HUES64 (cell line): ENCODE results near the gene MGAT4A.

Experiments used
- H3K27ac ChIP-seq: 2 replicates; pipeline ENCODE4 v1.7.0; 2013; ENCODE audit warnings: low read depth, low read length, inconsistent platforms
- H3K27me3 ChIP-seq: 2 replicates; pipeline ENCODE4 v1.6.1; 2013; ENCODE audit warnings: mild to moderate bottlenecking, low read length; ENCODE audit not compliant: insufficient read depth
- H3K36me3 ChIP-seq: 2 replicates; pipeline ENCODE4 v1.6.1; 2013; ENCODE audit warnings: mild to moderate bottlenecking, low read length; ENCODE audit not compliant: insufficient read depth
- H3K4me1 ChIP-seq: 2 replicates; pipeline ENCODE4 v1.6.1; 2013; ENCODE audit warnings: mild to moderate bottlenecking, low read length, moderate library complexity; ENCODE audit not compliant: insufficient read depth
- H3K4me3 ChIP-seq: 2 replicates; pipeline ENCODE4 v1.5.1; 2013; ENCODE audit warnings: mild to moderate bottlenecking, low read length, moderate library complexity
- H3K9ac ChIP-seq: 2 replicates; pipeline ENCODE4 v1.6.1; 2013; ENCODE audit warnings: mild to moderate bottlenecking, low read depth, low read length
- H3K9me3 ChIP-seq: 2 replicates; pipeline ENCODE4 v1.6.1; 2013; ENCODE audit warnings: low read depth, low read length; ENCODE audit not compliant: insufficient read depth
- WGBS: fragments of 150-250, 120-280 bp; methylation state at CpG from one replicate; pipeline ENCODE4 v1.1.7; 2013; ENCODE audit warnings: missing lambda C conversion rate; 5-methylcytosine and 5-hydroxymethylcytosine counted together

MGAT4A gene

DNA sequence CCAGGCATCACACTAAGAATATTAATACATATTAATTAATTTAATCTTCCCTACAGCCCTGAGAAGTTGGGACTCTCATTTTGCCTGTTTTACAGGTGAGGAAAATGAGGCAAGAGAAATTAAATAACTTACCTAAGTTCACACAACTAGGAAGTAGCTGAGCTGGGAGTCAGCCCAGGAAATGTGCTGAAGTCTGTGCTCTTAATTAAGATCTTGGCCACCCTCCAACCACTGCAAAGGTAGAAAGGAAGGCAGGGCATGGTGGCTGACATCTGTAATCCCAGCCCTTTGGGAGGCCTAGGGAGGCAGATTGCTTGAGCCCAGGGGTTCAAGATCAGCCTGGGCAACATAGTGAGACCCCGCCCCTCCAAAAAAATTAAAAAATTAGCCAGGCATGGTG lies 12.9 kb upstream of the MGAT4A start:
- no peaks in the 10 kb centered on the region for H3K36me3 ChIP-seq
- WGBS = 96% methylated on average over 1 of the region's 1 CpG
- 0 out of 2 replicates have a peak, but pooled peaks cover 3% of the 10 kb centered on the region for H3K4me1 ChIP-seq
- H3K9ac ChIP-seq = no peak overlapping the region
- no peak overlapping the region for H3K4me3 ChIP-seq
- H3K27ac ChIP-seq = no peak overlapping the region
- no peaks in the 10 kb centered on the region for H3K27me3 ChIP-seq
- H3K9me3 ChIP-seq = no peaks in the 10 kb centered on the region

- Histone ChIP-seq H3K4me3 (no peak overlapping the region), H3K9ac (no peak overlapping the region), H3K4me1 (no peaks in the 10 kb centered on the region), H3K36me3 (no peaks in the 10 kb centered on the region), H3K27me3 (peaks cover 5% of the 10 kb centered on the region; the same call in 1 of the 2 replicates), H3K9me3 (no peaks in the 10 kb centered on the region), H3K27ac (no peak overlapping the region)
Observed at GRCh38 chr2:98739020-98739419, 8.1 kb upstream of the MGAT4A start.

GRCh38 chr2:98738304-98738703 lies 7.4 kb upstream of the MGAT4A start:
- Histone ChIP-seq H3K4me1 (no peaks in the 10 kb centered on the region), H3K9ac (no peak overlapping the region), H3K9me3 (no peaks in the 10 kb centered on the region), H3K4me3 (no peak overlapping the region), H3K36me3 (no peaks in the 10 kb centered on the region), H3K27ac (no peak overlapping the region), H3K27me3 (peaks cover 8% of the 10 kb centered on the region)
- 88% methylated on average over 3 of the region's 3 CpGs for WGBS

- no peak overlapping the region for H3K27ac ChIP-seq
- H3K9me3 ChIP-seq = no peaks in the 10 kb centered on the region
- H3K27me3 ChIP-seq = peaks cover 12% of the 10 kb centered on the region
- no peak overlapping the region for H3K9ac ChIP-seq
- H3K4me1 ChIP-seq = no peaks in the 10 kb centered on the region
- H3K4me3 ChIP-seq = no peak overlapping the region
- H3K36me3 ChIP-seq = no peaks in the 10 kb centered on the region
- WGBS = 94% methylated on average over 4 of the region's 4 CpGs
Observed at GRCh38 chr2:98737848-98738247, 6.9 kb upstream of the MGAT4A start.

- no peaks in the 10 kb centered on the region for H3K9me3 ChIP-seq
- H3K27ac ChIP-seq = no peak overlapping the region
- peaks cover 26% of the 10 kb centered on the region for H3K27me3 ChIP-seq
- no peak overlapping the region for H3K4me3 ChIP-seq
- WGBS = no CpG with 5 or more reads among the region's 2 CpGs
- H3K4me1 ChIP-seq = no peaks in the 10 kb centered on the region
- H3K36me3 ChIP-seq = no peaks in the 10 kb centered on the region
- no peak overlapping the region for H3K9ac ChIP-seq
Observed at GRCh38 chr2:98736464-98736889, 5.5 kb upstream of the MGAT4A start.

DNA sequence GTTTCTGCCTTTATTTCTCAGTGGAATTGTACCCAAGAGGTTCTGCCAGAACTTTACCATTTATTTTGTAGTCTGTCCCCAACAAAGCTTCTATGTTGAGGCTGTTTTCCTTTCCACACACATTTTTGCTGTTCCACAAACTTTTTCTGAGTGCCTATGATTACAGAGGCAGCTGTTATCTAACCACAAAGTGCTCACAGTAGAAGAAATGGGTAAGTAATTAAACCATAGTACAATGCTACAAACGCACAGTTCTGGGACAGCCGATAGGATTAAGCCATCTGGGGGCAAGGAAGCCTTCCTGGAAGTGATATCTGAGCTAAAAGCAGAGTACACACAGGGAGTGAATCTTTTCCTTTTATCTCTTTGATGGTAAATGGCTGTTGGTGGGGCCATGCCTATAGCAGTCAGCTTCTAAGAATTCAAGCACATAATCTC lies 3.9 kb upstream of the MGAT4A start:
- Histone ChIP-seq H3K9ac (no peak overlapping the region), H3K27ac (no peak overlapping the region), H3K4me3 (no peak overlapping the region), H3K27me3 (peaks cover 37% of the 10 kb centered on the region), H3K36me3 (no peaks in the 10 kb centered on the region), H3K9me3 (no peaks in the 10 kb centered on the region), H3K4me1 (peaks cover 3% of the 10 kb centered on the region; the same call in 1 of the 2 replicates)
- WGBS = 91% methylated on average over 2 of the region's 2 CpGs

DNA sequence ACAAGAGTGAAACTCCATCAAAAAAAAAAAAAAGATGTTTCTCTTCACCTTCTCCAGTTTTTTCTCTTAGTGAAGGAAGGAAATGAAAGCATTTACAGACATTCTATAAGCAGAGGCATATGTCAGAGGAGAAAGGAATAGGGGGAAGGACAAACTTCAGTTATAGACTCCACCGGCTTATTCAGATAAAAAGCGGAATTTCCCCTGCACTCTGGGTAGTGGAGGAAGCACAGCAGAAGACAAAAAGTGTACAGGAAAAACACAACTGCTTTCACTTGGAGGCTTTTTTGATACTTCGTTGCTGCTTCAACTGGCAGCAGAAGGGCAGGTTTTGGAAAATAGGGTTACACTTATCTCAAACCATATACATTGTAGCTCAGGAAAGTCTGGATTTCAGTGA lies 3.2 kb upstream of the MGAT4A start:
- Histone ChIP-seq H3K4me1 (peaks cover 3% of the 10 kb centered on the region; the same call in 1 of the 2 replicates), H3K4me3 (no peak overlapping the region), H3K9ac (no peak overlapping the region), H3K36me3 (no peaks in the 10 kb centered on the region), H3K27me3 (peaks cover 44% of the 10 kb centered on the region), H3K27ac (no peak overlapping the region), H3K9me3 (no peaks in the 10 kb centered on the region)
- WGBS = 89% methylated on average over 3 of the region's 3 CpGs

DNA sequence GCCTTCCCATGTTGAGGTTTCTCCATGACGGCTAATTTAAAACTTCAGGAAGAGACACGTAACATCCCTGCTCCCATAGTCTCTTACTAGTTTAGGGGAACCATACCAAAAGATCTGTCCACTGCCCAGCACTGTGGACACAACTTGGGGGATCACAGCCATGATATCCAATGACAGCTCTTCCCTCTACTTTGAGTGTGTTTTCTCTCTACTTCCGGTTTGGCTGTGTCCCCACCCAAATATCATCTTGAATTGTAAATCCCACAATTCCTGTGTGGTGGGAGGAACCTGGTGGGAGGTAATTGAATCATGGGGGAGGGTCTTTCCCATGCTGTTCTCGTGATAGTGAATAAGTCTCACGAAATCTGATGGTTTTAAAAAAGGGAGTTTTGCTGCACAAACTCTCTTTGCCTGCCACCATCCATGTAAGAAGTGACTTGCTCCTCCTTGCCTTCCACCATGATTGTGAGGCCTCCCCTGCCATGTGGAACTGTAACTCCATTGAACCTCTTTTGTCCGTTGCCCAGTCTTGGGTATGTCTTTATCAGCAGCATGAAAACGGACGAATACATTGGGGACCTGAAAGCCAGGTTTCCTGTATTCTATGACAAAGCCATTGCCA lies 1.6 kb upstream of the MGAT4A start:
- peaks cover 59% of the 10 kb centered on the region for H3K27me3 ChIP-seq
- no peaks in the 10 kb centered on the region for H3K36me3 ChIP-seq
- no peak overlapping the region for H3K4me3 ChIP-seq
- H3K4me1 ChIP-seq = peaks cover 3% of the 10 kb centered on the region; the same call in 1 of the 2 replicates
- H3K9me3 ChIP-seq = no peaks in the 10 kb centered on the region
- no peak overlapping the region for H3K9ac ChIP-seq
- 90% methylated on average over 8 of the region's 8 CpGs for WGBS
- H3K27ac ChIP-seq = no peak overlapping the region

- Histone ChIP-seq H3K27me3 (peaks cover 65% of the 10 kb centered on the region), H3K4me1 (peaks cover 3% of the 10 kb centered on the region; the same call in 1 of the 2 replicates)
Observed at GRCh38 chr2:98731894-98732349, 990 bp upstream of the MGAT4A start.

DNA sequence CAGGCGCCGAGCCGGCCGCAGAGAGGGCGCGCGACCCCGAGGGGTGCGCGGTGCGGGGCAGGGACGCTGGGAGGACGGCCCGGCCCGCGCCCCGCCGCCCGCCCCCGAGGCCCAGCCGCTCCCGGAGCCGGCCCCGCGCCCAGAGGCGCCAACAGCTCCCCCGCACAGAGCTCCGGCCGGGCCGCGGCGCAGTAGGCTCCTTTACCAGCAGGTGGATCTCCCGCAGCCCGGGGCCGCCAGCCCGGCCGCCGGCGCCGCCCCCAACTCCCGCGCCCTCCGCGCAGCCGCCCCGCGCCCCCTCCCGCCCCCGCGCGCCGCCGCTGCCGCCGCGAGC lies 258 bp downstream of the MGAT4A start:
- Histone ChIP-seq H3K4me1 (peaks cover 4% of the 10 kb centered on the region; the same call in 1 of the 2 replicates), H3K4me3 (peak overlapping the region; percentile 59), H3K27ac (no peak overlapping the region), H3K36me3 (no peaks in the 10 kb centered on the region), H3K27me3 (peaks cover 65% of the 10 kb centered on the region), H3K9me3 (no peaks in the 10 kb centered on the region), H3K9ac (no peak overlapping the region)
- WGBS = under 1% methylated on average over 55 of the region's 56 CpGs

More at GRCh38 chr2:98731894-98732349, 990 bp upstream of the MGAT4A start:
- Histone ChIP-seq H3K9me3 (no peaks in the 10 kb centered on the region), H3K27ac (no peak overlapping the region), H3K9ac (peak overlapping the region; percentile 65), H3K36me3 (no peaks in the 10 kb centered on the region), H3K4me3 (peak overlapping the region; percentile 51)
- WGBS = 66% methylated on average over 5 of the region's 6 CpGs

GRCh38 chr2:98730053-98730706 lies 752 bp downstream of the MGAT4A start:
- Histone ChIP-seq H3K4me1 (peaks cover 9% of the 10 kb centered on the region), H3K9ac (no peak overlapping the region), H3K9me3 (no peaks in the 10 kb centered on the region), H3K27me3 (peaks cover 65% of the 10 kb centered on the region), H3K27ac (no peak overlapping the region), H3K4me3 (peak overlapping the region; percentile 59), H3K36me3 (no peaks in the 10 kb centered on the region)
- WGBS = 4% methylated on average over 45 of the region's 45 CpGs
